C4-2B (cell line): ENCODE measurements around the gene ARRDC2.

Experiments used
- ZFX ChIP-seq: fragments of 450-650 bp; IDR thresholded peaks from 2 replicates; pipeline ENCODE4 v1.6.1; 2017
- TF ChIP-seq, protein P1 (sequence below): fragments of 450-650 bp; conservative IDR thresholded peaks from 2 replicates; pipeline ENCODE4 v1.5.1; 2017; ENCODE audit warnings: mild to moderate bottlenecking

DNA sequence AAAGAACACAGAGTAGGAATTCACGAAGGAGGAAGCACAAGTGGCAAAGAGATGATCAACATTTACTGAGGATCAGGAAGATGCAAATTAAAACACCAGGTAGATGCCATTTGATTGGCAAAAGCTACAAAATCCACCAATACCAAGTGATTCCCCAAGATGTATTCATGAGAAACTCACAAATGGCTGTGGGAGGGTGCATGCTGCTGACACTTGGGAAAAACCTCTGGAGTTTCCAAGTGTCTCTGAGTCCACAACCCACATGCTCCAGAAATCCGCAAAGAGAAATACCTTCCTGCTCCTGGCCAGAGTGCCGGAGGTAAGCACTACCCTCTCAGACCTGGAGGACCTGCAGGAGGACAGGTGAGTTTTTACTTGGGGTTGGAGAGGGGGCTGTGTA lies 35.7 kb downstream of the ARRDC2 start:
- TF ChIP-seq, protein P1, sequence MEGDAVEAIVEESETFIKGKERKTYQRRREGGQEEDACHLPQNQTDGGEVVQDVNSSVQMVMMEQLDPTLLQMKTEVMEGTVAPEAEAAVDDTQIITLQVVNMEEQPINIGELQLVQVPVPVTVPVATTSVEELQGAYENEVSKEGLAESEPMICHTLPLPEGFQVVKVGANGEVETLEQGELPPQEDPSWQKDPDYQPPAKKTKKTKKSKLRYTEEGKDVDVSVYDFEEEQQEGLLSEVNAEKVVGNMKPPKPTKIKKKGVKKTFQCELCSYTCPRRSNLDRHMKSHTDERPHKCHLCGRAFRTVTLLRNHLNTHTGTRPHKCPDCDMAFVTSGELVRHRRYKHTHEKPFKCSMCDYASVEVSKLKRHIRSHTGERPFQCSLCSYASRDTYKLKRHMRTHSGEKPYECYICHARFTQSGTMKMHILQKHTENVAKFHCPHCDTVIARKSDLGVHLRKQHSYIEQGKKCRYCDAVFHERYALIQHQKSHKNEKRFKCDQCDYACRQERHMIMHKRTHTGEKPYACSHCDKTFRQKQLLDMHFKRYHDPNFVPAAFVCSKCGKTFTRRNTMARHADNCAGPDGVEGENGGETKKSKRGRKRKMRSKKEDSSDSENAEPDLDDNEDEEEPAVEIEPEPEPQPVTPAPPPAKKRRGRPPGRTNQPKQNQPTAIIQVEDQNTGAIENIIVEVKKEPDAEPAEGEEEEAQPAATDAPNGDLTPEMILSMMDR: no peak
- no peak for TF ChIP-seq ZFX
